HG03097 (cell line): ENCODE data around the gene CD47.

Source experiments
- ATAC-seq: cut with Tn5 transposase; IDR thresholded peaks from one replicate; pipeline ENCODE4 v1.9.1; 2021; ENCODE audit not compliant: unreplicated experiment, low FRiP score

CD47 gene

DNA sequence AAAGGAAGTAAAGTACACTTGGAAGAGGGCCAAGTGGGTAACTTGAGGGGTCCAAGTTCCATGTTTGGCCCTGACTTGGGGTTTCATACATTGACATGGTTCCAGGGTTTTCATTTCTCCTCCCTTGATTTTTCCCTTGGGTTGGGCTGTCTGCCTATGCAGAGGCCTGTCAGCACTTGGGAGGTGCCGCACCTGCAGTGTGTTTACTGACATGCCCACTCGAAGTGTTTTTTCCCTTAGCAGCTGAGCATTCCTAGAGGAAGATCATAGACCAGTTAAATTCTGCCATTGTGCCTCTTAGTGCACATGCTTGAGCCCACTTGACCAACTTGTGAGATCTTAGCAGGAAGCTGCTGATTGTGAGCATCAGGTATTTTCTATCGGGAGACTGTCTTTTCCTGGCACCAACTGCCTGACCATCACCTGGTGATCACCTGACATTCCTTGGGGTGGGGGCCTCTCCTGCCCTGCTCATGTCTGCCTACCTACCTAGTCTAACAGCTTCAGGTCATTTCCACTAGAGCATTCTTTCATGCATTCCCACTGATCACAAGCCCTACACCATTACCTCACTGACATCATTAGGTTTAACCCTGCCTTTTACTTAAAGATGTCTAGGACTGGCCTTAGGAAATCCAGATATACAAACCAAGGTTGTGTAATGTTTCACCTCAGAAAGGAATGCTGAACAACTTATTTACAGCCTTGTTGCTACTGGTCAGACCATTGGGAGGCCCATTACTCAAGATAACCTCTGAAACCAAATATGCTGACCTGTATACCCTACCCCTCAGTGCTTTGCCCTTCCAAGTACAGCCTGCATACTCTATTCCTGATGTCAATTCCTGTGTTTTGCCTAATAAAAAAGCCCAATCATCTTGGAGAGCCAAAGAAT lies 68.3 kb downstream of the CD47 start:
- ATAC-seq = no peak

DNA sequence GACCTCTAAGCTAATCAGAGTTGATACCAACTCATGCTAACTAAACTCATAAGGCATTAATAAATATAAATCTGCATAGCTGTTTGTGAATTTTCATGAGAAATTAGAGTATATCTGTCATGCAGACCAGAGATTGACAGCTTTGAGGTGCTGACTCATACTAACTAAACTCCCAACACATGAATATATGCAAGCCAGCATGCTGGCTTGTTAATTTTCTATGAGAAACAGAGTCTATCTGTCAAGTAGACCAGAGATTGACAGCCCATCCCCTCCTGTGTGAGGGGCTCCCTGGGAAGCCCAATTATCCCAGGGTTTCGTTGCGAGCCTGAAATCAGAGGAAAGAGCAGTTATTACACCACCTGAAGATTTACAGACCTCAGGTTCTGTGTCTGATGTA lies 69.3 kb downstream of the CD47 start:
- ATAC-seq = no peak

DNA sequence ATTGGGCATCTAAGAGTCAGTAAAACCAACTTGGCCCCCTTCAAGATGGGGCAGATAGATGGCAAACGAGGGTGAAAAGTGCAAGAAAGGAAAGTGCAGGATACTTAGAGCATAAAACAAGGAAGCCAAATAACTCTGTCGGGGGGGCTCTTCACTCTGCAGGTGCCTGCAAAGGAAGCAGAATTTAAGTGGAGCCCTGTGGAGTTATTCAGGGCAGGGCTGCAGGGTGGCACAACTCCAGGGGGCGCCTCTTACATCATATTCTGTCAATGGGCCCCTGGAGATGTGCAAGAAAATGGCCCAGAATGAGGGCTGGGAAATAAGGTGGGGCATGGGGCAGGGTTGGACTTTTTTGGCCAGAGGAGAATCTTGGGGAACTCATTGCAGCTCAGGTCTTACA lies 69.7 kb downstream of the CD47 start:
- ATAC-seq = no peak

DNA sequence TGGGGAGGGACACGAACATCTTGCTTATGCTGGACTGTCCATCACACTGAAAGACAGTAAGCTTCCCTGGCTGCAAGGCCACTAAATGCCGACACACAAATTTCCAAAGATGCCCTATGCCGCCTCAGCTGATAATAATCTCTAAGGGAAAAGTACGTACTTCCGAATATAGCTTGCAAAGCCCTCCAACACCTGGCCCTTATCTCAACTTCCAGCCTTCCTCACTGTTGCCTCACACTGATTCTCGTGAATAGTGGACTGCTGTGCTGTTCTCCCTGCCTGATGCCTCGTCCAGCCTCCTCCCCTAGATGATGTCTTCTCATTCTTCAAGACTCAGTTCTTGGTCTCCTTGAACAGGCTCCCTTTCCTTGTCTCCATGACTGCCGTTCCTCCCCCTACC lies 72.3 kb downstream of the CD47 start:
- ATAC-seq = no peak

DNA sequence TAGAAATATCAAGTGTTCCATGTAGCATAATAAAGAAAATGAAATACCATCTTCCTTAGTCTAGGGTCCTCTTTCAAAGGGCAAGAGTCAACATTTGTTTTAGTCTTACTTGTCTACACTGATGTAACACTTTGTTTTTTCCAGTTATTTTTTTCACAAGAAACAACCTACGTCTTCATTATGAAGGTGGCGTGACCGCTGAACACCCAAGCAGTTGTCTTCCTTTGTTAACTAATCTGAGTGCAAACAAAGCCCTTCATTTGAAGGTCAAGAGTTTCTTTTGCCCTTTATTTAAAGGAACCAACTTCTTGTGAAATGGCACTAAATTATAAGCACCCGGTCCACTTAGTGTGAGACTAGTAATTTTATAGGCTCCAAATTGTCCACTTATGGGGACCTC lies 73.2 kb downstream of the CD47 start:
- ATAC-seq = no peak

DNA sequence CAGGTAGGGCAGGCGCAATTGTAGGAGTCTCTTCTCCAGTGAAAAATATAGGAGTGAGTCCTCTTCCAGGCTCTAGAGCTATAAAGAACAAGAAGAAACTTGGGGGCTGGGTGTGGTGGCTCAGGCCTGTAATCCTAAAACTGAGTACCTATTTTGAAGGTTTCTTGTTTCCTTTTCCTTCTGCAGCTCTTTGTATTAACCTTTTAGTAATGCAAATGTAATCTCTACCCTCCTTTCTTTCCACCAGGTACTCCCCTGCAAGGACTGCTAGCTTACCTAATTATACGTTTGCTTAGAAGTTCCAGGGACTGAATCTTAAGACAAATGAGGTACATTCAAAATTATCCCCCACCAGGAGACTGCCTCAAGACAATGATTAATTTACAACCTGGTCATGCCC lies 75.9 kb downstream of the CD47 start:
- ATAC-seq = no peak

DNA sequence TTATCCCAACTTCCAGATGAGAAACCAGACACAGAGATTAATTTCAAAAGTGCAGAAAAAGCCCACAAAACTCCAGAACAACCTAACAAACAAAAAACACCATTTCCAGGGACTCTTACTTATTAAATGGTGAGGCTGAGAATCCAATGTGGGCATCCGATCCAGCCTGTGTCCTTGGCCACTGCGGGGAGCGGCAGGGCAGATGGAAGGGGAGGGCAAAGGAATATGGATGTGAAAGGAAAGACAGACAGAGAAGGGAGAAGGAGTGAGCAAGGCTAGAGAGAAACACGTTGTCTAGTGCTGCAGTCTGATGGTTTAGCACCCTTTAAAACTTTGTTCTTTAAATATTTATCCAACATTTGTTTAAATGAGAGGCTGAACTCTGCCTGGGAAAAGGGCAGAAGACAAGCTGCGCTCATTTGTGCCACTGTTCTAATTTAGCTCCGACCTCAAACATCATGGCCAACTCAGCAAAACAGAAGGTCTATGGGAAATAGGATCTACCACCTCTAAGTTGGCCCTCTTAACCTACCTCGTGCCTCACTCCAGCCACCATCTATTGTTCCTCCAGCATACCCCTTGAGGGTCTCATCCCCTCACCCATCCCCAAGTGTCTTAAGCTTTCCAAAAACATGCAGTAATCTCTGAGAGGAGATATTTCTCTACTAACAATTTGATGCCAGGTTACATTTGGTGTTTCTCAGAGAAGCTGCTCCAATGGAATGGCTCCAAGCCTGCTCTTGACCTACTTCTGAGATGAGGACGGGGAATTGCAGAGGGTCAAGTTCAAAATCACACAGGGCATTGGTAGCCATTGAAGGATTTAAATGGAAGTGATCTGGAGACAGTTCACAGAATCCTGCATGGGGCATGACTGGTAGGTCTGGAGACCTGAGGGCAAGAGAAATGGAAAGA lies 77.4 kb downstream of the CD47 start:
- no peak for ATAC-seq

DNA sequence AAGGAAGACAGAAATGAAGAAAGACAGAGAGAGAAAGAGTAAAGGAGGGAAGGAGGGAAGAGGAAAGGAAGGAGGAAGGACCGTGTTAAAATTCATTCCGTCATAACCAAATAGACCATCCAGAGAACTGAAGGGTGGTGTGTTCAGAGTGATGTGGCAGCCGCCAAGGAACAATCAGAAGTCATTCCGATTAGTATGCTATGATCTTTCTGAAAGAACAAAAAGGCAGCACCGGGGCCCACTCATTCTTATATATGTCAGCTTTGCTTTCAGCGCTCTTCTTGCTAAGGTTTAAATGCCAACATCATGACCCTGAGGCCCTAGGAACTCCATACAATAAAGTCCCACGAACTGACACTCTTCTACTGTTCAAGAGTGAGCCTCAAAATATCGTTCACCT lies 78.5 kb downstream of the CD47 start:
- ATAC-seq = no peak

DNA sequence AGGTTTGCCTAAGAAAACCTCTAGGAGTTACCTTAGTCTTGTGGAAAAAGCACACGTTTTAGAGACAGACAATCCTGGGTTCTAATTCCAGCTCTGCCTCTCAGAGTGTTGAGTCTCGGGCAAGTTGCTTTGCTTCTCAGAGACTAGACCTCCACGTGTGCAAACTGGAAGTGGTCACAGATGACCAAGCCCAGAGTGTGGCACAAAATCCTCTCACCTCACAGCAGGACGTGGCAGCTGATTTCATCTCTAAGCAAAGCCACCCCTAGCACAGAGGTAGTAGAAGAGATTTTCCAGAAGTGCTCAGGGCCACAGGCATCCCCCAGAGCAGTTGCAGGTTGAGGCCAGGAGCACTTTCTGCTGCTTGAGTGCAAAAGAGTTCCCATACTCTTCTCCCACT lies 79.2 kb downstream of the CD47 start:
- ATAC-seq = no peak

DNA sequence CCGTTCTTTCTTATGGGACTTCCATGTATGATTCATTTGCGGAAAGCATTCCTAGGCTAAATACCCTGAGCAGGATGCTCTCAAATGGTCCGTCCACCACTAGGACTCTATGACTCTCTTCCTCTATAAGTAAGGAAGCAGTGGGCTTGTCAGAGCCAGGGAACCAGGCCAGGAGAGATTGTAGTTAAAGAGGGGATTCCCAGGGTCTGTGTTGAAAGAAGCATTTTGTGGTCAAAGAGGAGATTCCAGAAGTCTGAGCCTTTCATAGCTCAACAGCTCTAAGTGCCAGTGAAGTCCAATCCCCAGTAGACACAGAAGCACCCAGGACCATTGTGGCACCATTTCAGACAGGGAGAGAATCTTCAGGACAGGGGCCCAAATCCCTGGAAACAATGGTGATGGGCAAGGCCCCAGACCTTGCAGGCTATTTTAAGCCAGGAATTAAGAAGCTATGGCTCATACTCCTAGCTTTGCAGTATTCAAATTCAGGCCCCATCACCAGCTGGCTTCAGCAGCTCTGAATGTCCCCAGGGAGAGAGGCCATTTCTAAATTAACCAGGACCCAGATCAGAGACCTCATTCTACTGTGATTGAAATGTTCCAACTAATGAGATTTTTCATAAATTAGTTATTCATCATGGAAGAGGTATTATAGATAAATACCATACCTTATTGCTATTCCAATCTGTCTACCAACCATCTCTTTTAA lies 81.7 kb downstream of the CD47 start:
- no peak for ATAC-seq

DNA sequence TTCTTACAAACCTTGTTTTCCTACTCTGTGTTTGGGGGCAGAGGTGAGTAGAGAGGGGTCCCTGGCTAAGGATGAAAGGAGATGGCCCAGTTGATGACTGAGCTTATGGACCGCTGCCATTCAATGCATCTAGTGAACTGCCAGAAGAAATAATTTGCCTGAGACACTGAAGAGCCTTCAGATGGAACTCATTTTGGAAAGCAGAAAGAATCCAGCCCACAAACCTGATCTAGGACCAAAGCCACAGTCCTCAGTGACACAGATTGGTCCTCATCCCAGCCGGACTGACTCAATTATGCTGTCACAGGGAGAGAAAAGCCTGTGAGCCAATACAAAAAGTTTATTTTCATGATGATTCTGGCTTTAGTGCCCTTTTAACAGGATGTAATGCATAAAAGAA lies 82.7 kb downstream of the CD47 start:
- ATAC-seq = no peak

DNA sequence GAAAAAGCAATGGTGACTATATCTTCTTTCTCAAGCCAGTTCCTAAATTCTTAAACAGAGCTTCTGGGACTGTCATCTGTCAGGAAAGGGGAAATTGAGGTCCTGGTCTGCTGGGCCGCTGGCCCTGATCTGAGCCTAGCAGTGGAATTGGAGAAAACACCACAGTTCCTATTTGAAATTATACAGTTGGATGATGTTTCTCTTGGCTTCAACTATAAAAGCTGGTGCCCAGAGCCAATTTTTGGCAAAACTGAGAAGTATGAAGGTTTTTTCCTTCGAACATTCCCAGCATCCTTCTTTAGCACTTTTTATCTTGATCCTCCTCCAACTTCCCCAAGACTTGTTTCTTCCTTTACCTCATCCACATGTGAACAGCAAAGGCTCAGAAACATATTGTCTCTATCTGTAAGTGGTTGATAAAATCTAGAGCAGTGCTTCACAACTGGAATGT lies 83.9 kb downstream of the CD47 start:
- ATAC-seq = no peak

DNA sequence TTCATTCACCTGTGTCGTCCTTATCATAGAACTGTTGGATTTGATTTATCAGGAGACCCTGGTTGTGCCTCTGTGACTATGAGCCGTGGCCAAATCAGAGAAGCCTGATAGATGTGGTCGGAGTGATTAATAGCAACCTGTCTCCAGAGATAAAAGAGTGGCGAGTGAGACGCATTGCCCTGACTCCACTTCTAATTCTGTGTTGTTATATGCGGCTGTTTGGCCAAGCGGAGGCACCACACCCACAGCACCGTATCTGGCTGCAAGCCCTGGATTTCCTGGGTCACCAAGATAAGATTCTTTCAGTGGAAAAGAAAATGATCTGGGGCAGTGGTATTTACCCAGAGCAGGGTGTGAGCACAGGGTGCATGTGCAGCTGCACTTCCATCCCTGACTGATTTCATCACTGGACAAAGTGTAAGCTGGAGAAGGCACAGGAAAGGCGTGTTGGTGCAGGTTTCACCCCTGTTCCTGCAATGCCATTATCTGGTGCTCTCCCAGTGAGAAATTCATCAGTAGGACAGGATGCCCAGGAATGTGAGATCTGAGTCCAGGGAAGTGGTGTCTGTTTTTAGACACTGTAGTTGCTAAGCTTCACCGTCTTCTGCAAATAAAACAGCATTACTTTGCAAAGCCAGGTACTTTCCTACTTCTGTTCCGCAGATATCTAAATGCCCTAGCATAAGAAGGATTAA lies 84.6 kb downstream of the CD47 start:
- no peak for ATAC-seq

DNA sequence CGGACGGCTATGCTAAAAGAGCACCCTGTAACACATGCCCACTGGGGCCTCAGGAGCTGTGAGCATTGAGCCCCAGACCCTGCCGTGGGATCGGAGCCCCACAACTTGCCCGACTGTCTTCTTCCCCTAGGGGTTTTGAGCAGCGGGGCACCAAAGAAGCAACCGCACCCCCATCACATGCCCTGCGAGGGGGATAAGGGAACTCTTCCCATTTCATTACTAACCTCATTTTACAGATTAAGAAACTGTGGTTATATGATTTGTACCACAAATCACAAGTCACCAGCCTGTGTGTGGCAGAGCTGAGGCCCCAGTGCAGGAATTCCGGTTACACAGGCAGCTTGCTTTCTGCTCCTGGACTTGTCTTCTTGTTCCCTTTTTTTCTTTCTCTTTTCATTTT lies 86.2 kb downstream of the CD47 start:
- no peak for ATAC-seq

DNA sequence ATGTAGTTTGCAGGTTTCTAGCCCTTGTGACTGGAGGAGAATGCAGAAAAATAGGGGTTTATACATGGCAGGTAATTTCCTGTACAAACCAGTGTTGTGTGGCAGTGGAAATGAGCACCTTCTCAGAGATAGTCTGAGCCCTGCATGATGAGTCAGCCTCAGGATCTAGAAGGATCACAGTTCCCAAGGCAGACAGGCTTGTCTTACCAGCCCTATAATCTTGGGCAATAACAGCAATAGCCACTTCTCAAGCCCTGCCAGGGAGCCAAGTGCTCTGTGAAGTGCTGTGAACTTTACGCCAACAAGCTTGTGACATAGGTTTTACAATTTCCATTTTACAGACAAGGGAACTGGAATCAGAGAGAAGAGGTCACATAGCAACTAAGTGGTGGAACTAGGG lies 89.4 kb downstream of the CD47 start:
- no peak for ATAC-seq

DNA sequence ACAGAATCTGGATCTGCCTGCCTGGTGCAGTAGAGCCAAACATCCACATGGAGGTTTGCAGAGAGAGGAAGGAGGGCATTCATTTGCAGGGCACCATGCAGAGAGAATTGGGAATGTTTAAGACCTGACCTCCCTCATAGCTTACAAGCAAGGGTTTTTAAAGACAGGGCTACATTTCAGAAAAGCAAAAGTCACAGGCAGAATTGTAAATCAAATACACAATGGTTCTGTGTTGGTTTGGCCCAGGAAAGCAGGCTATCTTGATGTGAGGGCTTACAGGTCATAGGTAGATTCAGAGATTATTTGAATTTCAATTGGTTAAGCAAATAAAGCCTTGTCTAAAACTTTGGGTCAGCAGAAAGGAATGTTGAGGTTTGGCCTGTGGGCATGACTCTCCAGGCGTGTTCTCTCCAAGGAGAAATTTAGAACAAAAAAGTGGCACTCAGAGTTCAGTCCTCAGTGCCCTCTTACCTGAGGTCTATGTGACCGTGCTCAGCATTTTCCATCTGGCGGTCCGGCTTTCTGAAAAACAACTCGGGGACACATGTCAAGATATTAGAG lies 91.5 kb downstream of the CD47 start:
- ATAC-seq = no peak

DNA sequence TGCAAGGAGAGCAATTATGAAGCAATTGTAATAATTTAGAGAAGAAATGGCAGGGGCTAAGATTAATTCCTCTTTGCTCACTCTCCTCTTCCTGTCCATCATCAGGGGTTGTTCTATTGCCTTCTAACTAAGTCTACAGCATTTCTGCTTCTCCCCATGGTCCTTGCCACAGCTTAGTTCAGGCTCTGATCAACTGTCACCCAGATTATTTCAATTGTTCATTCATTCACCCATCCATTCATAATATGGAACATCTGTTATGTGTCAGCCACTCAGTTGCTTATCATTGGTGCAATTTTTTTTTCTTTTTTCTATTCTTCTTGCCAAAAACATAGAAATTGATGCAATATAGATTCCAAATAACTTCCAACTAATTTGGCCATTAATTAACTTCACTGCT lies 93.2 kb downstream of the CD47 start:
- no peak for ATAC-seq

DNA sequence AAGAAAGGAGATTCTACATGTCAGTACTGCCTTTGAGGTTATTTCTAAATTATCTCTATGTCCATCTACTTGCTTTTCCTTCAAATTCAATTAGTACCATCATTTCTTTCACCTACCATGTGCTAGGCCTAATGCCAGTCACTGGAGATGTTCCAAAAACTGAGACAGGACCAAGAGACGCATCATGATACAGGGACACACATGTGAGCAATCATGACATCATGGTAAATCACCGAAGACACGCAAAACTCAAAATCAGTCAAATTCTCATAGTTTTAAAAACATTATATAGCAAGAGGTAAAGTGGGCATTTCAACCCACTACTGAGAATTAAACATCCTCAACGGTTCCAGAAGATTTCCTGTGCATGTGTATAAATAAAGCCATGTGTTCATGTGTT lies 95.0 kb downstream of the CD47 start:
- ATAC-seq = no peak

DNA sequence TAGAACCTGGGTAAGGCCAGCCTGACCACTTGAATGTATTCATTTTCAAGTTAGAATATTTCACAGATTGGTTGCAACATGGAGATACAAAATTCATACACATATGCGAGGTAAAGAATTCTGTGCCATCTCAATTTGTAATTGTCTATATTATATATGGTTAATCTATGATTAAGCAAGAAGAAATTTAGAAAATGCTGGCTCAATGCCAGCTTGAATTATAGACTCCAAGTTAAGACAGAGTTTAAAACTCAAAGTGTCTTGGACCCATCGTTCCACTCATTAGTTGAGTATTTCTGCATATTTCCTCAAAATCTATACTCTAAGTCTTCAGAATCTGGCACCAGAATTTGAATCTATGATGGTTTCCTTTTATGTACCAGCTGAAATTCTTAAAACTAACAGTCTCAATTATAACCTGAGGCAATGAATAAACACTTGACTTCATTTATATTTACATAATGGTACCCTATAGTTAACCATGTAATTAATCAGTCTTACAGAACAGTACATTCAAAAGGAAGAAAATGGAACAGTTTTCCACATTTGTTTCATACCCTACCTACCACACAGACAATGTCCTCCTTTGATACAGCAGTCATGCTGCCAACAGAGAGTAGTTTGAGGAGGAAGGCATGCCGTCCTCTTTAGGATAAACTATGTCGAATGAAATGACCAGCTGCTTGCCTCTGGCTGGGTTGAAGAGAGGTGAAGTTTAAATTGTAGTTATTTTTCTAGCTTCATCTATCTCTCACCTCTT lies 95.7 kb downstream of the CD47 start:
- ATAC-seq = no peak
